Medulla oblongata (tissue), 1 donor: ENCODE data around the gene PLXNA1.

Experiments used
- DNase-seq: peaks from one replicate; pipeline ENCODE4 v3.0.0-alpha.2; 2015; ENCODE audit errors: extremely low spot score

PLXNA1 gene

GRCh38 chr3:126967386-126967785 lies 15.5 kb upstream of the PLXNA1 start:
- DNase-seq, result no peak

DNA sequence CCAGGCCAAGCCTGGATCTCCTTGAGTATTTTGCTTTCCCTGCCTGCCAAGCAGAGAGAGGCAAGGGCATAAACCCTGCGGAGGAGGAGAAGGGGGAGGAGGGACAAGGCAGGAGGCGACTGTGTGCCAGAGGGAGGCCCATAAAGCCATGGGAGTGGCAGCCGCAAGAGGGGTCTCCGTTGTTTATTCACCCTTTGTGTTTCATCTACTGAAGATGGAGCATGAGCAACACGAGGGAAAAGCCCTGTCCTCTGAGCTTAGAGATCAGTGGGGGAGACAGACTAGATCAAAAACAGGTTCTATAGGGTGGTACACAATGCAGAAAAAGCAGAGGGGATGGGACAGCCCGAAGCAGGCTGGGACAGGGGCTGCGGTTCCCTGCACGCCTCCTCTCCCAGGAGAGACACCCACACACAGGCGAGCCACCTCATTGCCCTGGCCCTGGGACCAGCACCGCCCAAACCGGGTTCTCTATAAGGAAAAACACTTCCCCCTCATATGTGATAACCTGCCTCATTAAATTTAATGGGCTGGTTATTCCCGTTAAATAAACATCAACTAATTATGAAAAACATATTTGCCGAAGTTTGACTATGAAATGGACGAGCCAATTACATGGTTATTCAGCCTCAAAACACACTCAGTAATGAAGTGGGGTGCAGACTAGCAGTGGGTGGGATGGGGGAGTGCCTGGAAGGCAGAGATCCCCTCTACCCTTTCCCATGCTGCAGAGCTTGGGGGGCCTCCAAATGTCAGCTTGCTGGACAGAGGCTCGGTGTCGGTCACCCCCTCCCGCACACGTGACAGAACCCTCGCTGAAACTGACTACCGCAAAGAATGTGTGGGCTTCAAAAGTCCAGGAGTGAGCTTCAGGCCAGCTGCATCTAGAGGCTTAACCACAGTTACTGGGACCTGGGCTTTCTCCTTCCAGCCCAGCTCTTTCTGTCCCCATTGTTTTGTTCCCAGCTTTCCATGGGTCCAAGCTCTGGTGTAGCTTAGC lies 14.2 kb upstream of the PLXNA1 start:
- no peak for DNase-seq

- DNase-seq, result no peak
These were observed 13.3 kb upstream of the PLXNA1 start for GRCh38 chr3:126969586-126969985.

GRCh38 chr3:126970101-126970500 lies 12.8 kb upstream of the PLXNA1 start:
- no peak for DNase-seq

DNA sequence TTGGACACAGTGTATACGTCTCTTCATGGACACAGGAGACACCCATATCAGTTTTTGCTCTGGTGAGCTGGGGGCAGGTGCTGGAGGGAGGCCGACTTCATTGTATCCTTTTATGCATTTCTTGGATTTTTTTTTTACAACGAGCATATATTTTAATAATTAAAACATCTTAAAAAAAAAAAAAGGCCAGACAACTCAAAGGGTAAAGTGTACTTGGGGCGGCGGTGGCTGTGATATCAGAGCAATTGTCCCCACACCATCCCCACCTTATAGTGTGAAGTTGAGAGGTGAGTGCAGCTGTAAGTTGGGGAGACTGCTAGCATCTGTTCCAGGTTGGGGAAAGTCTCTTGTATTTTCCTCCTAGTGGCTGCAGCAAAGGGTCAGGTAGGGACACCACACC lies 12.0 kb upstream of the PLXNA1 start:
- DNase-seq, result no peak

DNA sequence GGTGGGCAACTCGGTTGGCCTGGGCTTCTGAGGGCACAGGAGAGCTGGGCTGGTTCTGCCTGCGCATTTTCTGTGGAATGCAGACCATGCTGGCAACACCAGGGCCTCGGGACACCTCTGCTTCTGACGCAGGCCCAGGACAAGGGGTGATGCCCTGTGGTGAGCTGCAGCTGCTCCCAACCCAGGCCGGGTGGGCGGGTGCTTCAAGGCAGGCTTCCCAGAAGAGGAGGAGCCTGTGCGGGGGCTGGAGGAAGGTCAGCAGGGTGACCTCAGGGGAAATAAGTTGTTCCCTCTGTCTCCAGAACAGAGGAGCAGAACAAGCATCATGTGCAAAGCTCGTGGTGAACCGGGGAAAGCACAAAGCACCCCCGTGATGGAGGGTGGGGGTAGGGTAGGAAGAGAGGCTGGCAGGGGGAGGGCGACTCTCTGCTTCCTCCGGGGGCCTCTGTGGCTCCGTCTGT lies 11.0 kb upstream of the PLXNA1 start:
- DNase-seq, result peak; percentile 86

- no peak for DNase-seq
These were observed 10.0 kb upstream of the PLXNA1 start for GRCh38 chr3:126972866-126973265.

- DNase-seq, result no peak
These were observed 9.1 kb upstream of the PLXNA1 start for GRCh38 chr3:126973814-126974213.

- DNase-seq, result no peak
These were observed 8.2 kb upstream of the PLXNA1 start for GRCh38 chr3:126974756-126975155.

GRCh38 chr3:126976906-126977305 lies 6.0 kb upstream of the PLXNA1 start:
- DNase-seq, result no peak

GRCh38 chr3:126977821-126978220 lies 5.1 kb upstream of the PLXNA1 start:
- DNase-seq, result no peak

DNA sequence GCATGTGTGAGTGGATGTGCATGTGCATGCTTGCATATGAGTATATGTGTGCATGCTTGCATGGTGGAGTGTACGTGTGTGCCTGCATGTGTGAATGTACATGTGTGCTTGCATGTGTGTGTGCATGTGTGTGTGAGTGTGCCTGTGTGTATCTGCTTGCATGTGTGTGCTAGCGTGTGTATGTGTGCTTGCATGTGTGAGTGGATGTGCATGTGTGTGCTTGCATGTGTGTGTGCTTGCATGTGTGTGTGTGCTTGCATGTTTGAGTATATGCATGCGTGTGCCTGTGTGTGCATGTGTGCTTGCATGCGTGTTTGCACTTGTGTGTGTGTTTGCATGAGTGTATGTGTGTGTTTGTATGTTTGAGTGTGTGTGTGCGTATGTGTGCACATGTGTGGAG lies 4.6 kb upstream of the PLXNA1 start:
- no peak for DNase-seq

- no peak for DNase-seq
These were observed 3.8 kb upstream of the PLXNA1 start for GRCh38 chr3:126979046-126979628.

DNA sequence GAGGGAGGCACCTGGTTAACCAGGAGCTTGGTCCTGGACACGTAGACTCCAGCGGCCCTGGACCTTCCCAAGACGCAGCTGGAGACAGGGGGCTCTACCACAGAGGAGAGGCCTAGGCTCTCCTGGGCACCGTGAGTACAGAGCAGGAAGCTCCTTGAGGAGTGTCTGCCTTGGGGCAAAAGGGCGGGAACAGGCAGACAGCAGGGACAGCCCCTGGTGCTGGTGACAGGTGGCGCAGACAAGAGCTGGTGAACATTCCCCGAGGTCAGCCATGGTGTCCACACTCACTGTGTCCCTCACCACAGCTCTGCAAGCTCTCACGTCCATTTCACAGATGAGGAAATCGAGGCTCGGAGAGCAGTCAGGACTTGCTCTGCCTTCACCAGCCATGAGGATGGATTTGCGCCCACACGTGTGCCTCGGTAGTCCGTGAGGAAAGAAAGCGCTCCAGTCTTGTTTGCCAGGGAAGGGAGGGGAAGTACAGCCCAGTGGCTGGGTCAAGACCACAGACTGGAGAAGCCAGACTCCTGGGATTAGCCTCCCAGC lies 2.6 kb upstream of the PLXNA1 start:
- no peak for DNase-seq

DNA sequence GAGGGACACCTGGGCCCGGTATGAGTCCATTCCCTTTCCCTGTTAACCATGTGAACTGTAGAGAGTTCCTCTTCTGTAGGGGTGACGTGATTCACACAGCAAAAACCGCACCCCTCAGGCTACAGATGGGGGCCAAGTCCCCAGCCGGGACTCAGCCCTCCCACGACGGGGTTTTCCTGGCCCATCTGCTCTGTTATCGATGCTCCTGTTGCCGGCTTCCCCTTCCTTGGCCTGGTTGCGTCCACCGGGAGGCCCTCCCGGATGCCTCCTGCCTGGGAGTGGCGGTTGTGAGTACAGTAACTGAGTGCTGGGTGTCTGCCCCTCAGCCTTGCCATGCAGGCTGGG lies 817 bp upstream of the PLXNA1 start:
- DNase-seq, result peak; percentile 44

DNA sequence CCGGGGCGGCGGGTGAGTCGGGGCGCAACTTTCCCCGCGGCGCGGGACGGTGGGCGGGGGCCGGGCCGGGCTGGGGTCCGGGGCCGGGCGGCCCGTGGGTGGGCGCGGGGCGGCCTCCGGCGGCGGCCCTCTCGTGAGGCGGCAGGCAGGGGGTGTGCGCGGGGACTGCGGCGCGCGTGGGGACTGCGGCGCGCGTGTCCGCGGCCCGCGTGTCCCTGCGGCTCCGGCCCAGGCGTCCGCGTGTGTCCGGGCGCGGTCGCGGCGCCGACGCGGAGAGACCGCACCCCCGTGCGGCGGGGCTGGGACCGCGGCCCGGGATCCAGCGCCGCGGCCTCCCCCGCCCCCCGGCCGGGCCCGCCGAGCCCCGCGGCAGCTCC lies 349 bp downstream of the PLXNA1 start:
- DNase-seq, result no peak

GRCh38 chr3:126983653-126984390 lies 907 bp downstream of the PLXNA1 start:
- no peak for DNase-seq

GRCh38 chr3:126984391-126985131 lies 1.6 kb downstream of the PLXNA1 start:
- no peak for DNase-seq

DNA sequence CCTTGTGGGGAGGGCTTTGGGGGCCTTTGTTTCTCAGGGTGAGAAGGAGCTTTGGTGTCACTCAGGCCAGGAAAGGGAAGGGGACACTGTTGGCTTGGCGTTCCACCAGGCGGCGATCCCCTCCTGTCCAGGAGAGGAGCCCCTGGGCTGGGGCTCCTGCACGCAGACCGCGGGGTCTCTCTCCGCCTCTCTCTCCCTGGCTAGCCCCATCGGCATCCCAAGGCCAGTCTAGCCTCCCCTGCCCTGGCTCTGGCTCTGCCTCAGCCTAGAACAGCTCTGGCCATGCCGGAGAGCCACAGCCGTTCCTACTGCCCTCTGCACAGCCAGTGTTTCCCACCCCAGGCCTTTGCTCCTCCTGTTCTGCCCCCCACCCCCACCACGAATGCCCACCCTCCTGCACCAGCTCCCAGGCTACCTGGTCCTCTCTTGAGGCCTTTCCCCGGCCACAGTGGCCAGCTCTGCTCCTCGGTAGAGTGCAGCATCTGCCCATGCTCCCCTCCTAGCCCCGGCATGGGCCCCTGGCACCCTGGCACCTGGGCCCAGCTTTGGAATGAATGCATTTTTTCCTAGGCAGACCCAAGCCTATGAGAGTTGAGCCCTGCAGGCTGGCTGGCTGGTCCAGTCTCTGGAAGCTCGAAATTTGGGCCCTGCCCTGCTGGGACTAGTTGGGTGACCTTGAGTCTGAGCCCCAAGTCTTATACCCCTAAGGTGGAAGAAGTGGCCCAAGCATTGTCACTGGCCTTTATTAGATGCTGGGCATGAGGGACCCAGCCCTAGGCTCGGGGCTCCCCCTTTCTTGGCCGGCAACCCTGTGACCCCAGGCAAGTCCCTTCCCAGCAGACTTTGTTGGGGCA lies 2.4 kb downstream of the PLXNA1 start:
- DNase-seq, result no peak

DNA sequence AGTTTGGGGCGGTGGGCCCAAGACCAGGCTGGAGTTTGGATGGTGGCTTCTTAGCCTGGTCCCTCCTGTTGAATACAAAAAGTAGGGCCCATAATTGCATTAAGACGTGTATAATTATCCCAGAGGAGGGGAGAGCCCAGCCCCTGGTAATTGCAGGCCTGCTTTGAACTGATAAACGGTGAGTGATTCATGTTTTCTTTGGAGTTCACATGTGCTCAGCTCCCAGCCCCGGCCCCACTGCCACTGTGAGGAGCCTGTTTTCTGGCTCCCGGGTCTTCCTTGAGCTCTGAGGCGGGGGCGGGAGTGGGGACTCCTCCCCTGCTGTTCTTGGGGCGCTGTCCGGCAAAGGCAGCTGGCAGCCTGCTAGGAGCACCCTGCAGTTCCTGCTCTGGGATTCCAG lies 3.1 kb downstream of the PLXNA1 start:
- no peak for DNase-seq

DNA sequence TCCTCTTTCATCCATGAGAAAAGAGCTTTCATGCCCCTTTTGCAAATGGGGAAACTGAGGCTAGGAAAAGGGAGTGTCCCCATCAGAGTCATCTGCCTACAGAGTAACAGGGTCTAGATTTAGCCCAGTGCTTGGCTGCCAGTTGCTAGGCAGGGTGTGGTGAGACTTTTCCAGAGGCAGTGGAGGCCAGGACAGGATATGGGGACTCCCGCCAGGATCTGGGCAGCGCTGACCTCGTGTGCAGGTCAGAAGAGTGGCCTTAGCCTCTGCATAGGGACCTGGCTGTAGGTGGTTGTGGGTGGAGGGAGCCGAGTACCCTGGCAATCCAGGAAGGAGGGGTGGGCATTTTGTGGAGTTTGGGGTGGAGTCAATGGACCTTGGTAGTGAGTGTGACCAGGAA lies 4.2 kb downstream of the PLXNA1 start:
- DNase-seq, result no peak
